Suprapubic skin (tissue), 4 donors: ENCODE measurements around the gene CSTPP1. TPM values are rescaled to one million over a fixed set of nuclear protein-coding genes. Genes with fewer than 3 reads are reported as not detected.

Experiments used
- DNase-seq, 2 donors: peaks; one replicate each; pipeline ENCODE4 v3.0.0-alpha.2; 2019; ENCODE audit warnings: low spot score in 2 of 2
- H3K27ac ChIP-seq: fragments of 200-600 bp; sonication (generic); one replicate; pipeline ENCODE4 v1.5.1; 2019
- H3K27me3 ChIP-seq: fragments of 200-600 bp; sonication (generic); one replicate; pipeline ENCODE4 v1.5.1; 2019
- H3K36me3 ChIP-seq: fragments of 200-600 bp; sonication (generic); one replicate; pipeline ENCODE4 v1.5.1; 2019
- H3K4me1 ChIP-seq: fragments of 200-600 bp; sonication (generic); one replicate; pipeline ENCODE4 v1.5.1; 2019
- H3K4me3 ChIP-seq: fragments of 200-600 bp; sonication (generic); one replicate; pipeline ENCODE4 v1.5.1; 2019; ENCODE audit warnings: mild to moderate bottlenecking
- H3K9me3 ChIP-seq: fragments of 200-600 bp; sonication (generic); one replicate; pipeline ENCODE4 v1.5.1; 2019
- EP300 ChIP-seq: sonication (generic); formaldehyde crosslinking; IDR thresholded peaks from one replicate; pipeline ENCODE4 v1.6.1; 2017; ENCODE audit warnings: antibody characterized with exemption
- POLR2A ChIP-seq, 2 donors: fragments of 450-650 bp; IDR thresholded peaks; one replicate each; pipeline ENCODE4 v1.6.1; 2017; ENCODE audit warnings: antibody characterized with exemption in 2 of 2, mild to moderate bottlenecking in 2 of 2, moderate library complexity in 2 of 2
- POLR2AphosphoS5 ChIP-seq, 3 donors: sonication (generic); formaldehyde crosslinking; IDR thresholded peaks; one replicate each; pipeline ENCODE4 v1.6.1; 2017; ENCODE audit warnings: antibody characterized with exemption in 3 of 3
- WGBS: methylation state at CpG from one replicate; pipeline ENCODE4 v1.1.5; 2018; 5-methylcytosine and 5-hydroxymethylcytosine counted together
- total RNA-seq, 4 donors: library from RNA; depleted of rRNA; stranded (reverse); fragments of >200 nt; gene quantifications; one replicate each; pipeline ENCODE4 v1.1.0, GENCODE V29; 2016
- TF ChIP-seq, protein P1 (sequence below), 2 donors: fragments of 200-600 bp in 1 of 2; fragments of 450-650 bp in 1 of 2; sonication (generic) in 1 of 2; IDR thresholded peaks; one replicate each; pipeline ENCODE4 v1.5.1; 2016 to 2019; ENCODE audit warnings: antibody characterized with exemption in 2 of 2, mild to moderate bottlenecking in 1 of 2, moderate library complexity in 1 of 2

The CSTPP1 gene
- total RNA-seq, 4 donors from 2014 or later, result 34.9 to 117 (median 48.1) TPM

DNA sequence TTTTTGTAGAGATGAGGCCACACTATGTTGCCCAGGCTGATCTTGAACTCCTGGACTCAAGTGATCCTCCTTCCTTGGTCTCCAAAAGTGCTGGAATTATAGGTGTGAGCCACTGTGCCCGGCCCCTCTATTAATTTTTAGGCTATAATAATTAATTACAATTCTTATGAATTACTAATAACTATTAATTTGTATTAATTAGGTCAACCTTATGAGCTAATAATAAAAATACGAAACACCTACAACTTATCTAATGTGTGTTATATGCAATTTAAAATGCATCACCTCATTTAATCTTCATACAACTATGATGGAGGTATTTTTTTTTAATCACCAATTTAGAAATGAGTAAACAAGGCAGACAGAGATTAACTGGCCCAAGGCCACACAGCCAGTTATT is 44.5 kb upstream of the CSTPP1 start:
- 93% methylated on average over 2 of the region's 2 CpGs for WGBS
- H3K27ac ChIP-seq, result no peak overlapping the region
- peaks cover 52% of the 10 kb centered on the region for H3K36me3 ChIP-seq
- no peaks in the 10 kb centered on the region for H3K27me3 ChIP-seq
- TF ChIP-seq POLR2AphosphoS5 (IDR thresholded peaks at IDR 0.05) (no peak), POLR2A (IDR thresholded peaks at IDR 0.05) (no peak), EP300 (no peak)
- TF ChIP-seq, protein P1, sequence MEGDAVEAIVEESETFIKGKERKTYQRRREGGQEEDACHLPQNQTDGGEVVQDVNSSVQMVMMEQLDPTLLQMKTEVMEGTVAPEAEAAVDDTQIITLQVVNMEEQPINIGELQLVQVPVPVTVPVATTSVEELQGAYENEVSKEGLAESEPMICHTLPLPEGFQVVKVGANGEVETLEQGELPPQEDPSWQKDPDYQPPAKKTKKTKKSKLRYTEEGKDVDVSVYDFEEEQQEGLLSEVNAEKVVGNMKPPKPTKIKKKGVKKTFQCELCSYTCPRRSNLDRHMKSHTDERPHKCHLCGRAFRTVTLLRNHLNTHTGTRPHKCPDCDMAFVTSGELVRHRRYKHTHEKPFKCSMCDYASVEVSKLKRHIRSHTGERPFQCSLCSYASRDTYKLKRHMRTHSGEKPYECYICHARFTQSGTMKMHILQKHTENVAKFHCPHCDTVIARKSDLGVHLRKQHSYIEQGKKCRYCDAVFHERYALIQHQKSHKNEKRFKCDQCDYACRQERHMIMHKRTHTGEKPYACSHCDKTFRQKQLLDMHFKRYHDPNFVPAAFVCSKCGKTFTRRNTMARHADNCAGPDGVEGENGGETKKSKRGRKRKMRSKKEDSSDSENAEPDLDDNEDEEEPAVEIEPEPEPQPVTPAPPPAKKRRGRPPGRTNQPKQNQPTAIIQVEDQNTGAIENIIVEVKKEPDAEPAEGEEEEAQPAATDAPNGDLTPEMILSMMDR (IDR thresholded peaks at IDR 0.05), result no peak
- no peaks in the 10 kb centered on the region for H3K9me3 ChIP-seq
- no peak for DNase-seq
- H3K4me3 ChIP-seq, result no peak overlapping the region
- peaks cover 16% of the 10 kb centered on the region for H3K4me1 ChIP-seq

DNA sequence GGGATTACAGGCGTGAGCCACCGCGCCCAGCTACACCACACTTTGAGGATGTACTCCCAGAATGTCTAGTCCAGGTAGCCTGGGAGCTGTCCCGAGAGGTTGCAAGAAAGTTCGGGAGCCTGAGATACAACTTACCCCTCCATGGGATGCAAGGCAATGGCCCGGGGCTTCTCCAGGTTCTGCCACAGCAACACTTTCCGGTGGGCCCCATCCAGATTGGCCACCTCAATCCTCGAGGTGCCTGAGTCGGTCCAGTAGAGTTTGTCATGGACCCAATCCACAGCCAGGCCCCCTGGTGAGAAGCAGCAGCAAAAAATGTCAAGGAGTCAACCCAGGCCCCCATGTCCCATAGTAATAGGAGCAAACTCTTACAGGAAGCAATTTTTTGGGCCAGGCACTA is 43.7 kb upstream of the CSTPP1 start:
- no peaks in the 10 kb centered on the region for H3K27me3 ChIP-seq
- H3K36me3 ChIP-seq, result peaks cover 49% of the 10 kb centered on the region
- H3K9me3 ChIP-seq, result no peaks in the 10 kb centered on the region
- H3K4me1 ChIP-seq, result peaks cover 16% of the 10 kb centered on the region
- no peak for DNase-seq
- 89% methylated on average over 4 of the region's 9 CpGs for WGBS
- TF ChIP-seq, protein P1 (IDR thresholded peaks at IDR 0.05), result no peak
- no peak for TF ChIP-seq POLR2AphosphoS5 (IDR thresholded peaks at IDR 0.05)
- TF ChIP-seq POLR2A (IDR thresholded peaks at IDR 0.05), result no peak
- no peak for TF ChIP-seq EP300
- no peak overlapping the region for H3K27ac ChIP-seq
- H3K4me3 ChIP-seq, result no peak overlapping the region

DNA sequence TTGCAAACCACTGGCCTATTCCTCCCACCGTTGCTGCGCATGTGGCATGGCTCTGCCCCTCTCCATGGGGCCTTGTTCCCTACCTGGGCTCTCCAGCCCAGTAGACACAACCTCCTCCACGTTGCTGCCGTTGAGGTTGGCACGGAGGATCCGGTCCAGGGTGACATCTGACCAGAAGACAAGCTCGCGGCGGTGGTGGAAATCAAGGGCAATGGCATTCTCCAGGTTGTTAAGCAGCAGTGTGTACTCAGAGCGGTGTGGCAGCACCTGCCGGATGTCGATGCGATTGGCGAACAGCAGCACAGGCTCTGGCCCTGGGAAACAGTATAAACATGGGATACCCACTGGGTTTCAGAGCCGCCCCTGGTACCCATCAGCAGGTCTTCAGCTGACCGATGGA is 42.1 kb upstream of the CSTPP1 start:
- WGBS, result 94% methylated on average over 16 of the region's 16 CpGs

DNA sequence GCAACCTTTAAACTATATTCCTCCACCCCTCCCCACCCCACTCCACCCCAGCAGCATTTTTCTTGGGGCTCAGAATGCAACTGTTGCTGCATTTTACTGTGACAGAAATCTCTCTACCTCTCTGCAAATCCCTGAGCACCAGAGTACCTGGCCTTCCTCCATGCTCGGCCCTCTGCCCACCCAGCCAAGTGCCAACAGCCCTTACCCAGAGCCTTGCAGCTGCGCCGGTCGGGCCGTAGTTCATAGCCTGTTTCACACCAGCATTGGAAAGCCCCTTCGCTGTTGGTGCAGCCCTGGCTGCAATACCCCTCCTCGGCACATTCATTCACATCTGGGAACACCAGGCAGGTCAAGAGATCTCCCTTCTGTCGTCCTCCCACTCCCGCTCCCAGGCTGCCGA is 41.6 kb upstream of the CSTPP1 start:
- H3K27ac ChIP-seq, result no peak overlapping the region
- peaks cover 24% of the 10 kb centered on the region for H3K4me1 ChIP-seq
- no peaks in the 10 kb centered on the region for H3K27me3 ChIP-seq
- H3K36me3 ChIP-seq, result peaks cover 44% of the 10 kb centered on the region
- H3K9me3 ChIP-seq, result no peaks in the 10 kb centered on the region
- WGBS, result 96% methylated on average over 9 of the region's 10 CpGs
- TF ChIP-seq, protein P1 (IDR thresholded peaks at IDR 0.05), result no peak
- TF ChIP-seq POLR2A (IDR thresholded peaks at IDR 0.05), result no peak
- no peak for TF ChIP-seq EP300
- no peak for TF ChIP-seq POLR2AphosphoS5 (IDR thresholded peaks at IDR 0.05)
- H3K4me3 ChIP-seq, result no peak overlapping the region
- no peak for DNase-seq

More for the DNA sequence above, 42.1 kb upstream of the CSTPP1 start:
- Histone ChIP-seq H3K4me1 (peaks cover 24% of the 10 kb centered on the region), H3K4me3 (no peak overlapping the region), H3K27me3 (no peaks in the 10 kb centered on the region), H3K9me3 (no peaks in the 10 kb centered on the region), H3K36me3 (peaks cover 44% of the 10 kb centered on the region), H3K27ac (no peak overlapping the region)
- DNase-seq, result no peak
- TF ChIP-seq POLR2A (IDR thresholded peaks at IDR 0.05) (no peak), EP300 (no peak), POLR2AphosphoS5 (IDR thresholded peaks at IDR 0.05) (no peak)
- TF ChIP-seq, protein P1 (IDR thresholded peaks at IDR 0.05), result no peak

DNA sequence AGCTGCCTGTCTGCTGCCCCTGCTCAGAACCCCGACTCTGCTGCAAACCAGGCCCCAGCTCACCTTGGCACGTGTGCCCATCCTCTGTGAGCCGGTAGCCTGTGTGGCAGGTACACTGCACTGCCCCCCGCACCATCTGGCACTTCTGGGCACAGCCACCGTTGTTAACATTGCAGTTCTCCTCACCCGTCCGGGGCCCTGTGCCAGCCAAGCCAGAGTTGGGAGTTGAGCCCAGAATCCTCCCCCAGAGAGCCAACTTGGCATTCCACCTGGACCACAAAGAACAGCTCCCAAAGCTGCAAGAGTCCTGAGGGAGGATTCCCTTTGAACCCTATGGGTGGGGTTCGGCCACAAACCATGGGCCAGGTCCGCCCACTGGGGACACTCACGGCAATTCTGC is 40.7 kb upstream of the CSTPP1 start:
- WGBS, result 28% methylated on average over 10 of the region's 10 CpGs
- no peak overlapping the region for H3K4me3 ChIP-seq
- H3K36me3 ChIP-seq, result peaks cover 46% of the 10 kb centered on the region
- H3K9me3 ChIP-seq, result no peaks in the 10 kb centered on the region
- H3K27ac ChIP-seq, result no peak overlapping the region
- TF ChIP-seq POLR2AphosphoS5 (IDR thresholded peaks at IDR 0.05) (no peak), EP300 (no peak), POLR2A (IDR thresholded peaks at IDR 0.05) (no peak)
- TF ChIP-seq, protein P1 (IDR thresholded peaks at IDR 0.05), result no peak
- H3K4me1 ChIP-seq, result peaks cover 24% of the 10 kb centered on the region
- DNase-seq, result no peak
- no peaks in the 10 kb centered on the region for H3K27me3 ChIP-seq
